Right forelimb (tissue), 1 donor: ENCODE measurements around the gene GNAO1.
A peak's percentile ranks its signal among the peaks of the same experiment; 100 is the strongest.

Experiments used
- DNase-seq: peaks from one replicate; pipeline ENCODE4 v3.0.0-alpha.2; 2018

The GNAO1 gene

DNA sequence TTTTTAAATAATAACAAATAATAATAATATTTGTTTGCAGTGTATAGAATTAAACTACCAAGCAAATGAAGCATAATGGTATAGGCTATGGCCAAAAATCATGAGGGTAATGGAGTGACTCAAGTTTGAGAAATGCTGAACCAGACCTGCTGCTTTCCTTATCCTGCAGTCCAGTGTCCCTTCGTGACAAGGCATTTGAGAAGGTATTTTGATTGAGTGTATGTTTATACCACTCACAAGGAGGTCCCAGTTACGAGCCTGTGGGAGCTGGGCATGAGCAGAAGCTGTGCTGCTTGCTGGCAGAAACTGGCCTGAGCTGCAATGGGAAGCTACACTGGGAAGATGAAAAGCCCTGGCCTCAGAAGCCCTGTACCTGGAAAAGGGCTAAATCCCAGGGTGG, 50.3 kb downstream of the GNAO1 start:
- peak; percentile 9 for DNase-seq

- DNase-seq: no peak
These were observed 51.5 kb downstream of the GNAO1 start for GRCh38 chr16:56242740-56243139.

GRCh38 chr16:56244612-56245011, 53.3 kb downstream of the GNAO1 start:
- peak; percentile 10 for DNase-seq

GRCh38 chr16:56245197-56245596, 53.9 kb downstream of the GNAO1 start:
- no peak for DNase-seq

DNA sequence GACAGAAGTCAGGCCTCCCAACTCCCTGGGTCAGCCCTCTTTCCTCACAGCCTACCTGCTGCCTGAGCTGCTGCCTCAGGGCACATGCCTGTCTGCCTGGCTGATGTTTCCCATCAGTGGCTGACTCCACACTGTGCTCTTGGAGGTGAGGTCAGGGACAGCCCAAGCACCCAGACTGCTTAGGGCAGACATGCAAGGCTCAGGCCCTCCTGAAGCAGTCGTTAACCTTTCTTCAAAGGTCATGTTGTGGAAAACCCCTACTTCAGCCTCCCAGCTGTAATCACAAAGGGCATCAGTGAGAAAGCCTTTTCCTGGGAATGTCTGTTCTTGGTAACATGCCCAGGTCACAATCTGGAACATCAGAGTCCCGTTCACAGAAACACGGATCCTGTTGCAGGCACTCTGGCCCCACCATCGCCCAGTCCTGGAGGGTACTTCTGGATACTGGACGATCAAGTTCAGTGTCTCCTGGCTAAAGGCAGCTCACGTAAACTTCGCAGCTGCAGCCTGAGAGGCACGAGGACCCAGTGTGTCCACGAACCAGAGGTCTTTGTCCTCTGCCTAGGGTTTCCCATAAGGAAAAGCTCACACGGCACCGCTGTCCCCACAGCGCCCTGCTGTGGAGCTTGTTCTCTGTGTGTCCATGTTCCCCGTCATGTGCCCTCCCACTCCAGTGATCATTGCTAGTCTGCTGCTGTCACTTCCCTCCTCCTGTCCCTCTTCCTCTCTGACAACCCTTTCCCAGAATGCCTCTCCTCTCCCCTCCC, 54.9 kb downstream of the GNAO1 start:
- DNase-seq: no peak

- DNase-seq: no peak
These were observed 55.7 kb downstream of the GNAO1 start for GRCh38 chr16:56247018-56247417.

DNA sequence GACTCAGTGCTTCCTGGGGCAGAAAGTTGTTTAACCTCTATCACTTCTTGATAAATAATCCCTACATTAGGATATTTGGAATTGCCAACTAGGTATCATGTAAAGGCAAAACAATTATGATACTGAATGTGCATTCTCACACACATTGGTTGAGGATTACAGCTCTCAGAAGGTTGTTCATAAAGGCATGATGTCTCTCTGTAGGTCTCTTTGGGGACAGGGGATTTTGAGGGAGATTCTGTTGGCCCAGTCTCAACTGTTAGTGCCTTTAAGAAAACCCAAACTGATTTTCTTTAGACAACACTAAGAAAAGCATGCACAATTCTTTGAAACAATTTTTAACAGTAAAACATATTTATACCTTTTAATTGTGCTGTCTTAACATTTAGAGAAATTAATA, 56.5 kb downstream of the GNAO1 start:
- DNase-seq: no peak

DNA sequence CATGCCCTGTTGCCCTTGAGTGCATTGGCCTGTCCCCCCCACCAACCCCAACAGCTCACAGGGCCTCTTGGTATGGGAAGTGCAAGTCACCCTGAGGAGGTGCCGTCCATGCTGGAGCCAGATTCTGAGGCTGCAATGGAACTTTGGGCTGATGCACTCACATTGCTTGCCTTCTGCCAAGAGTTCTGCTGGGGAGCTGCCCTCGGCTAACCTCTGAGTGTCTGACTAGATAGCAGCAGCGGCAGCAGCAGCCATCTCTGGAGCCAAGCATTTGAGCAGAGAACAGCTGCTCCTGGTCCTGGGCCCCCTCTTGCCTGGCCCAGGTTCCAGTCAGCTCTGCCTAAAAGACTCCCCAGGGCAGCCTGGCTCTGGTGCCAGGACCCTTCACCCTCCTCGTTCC, 61.5 kb downstream of the GNAO1 start:
- no peak for DNase-seq

- no peak for DNase-seq
These were observed 64.6 kb downstream of the GNAO1 start for GRCh38 chr16:56255904-56256303.

GRCh38 chr16:56257239-56257638, 66.0 kb downstream of the GNAO1 start:
- no peak for DNase-seq

DNA sequence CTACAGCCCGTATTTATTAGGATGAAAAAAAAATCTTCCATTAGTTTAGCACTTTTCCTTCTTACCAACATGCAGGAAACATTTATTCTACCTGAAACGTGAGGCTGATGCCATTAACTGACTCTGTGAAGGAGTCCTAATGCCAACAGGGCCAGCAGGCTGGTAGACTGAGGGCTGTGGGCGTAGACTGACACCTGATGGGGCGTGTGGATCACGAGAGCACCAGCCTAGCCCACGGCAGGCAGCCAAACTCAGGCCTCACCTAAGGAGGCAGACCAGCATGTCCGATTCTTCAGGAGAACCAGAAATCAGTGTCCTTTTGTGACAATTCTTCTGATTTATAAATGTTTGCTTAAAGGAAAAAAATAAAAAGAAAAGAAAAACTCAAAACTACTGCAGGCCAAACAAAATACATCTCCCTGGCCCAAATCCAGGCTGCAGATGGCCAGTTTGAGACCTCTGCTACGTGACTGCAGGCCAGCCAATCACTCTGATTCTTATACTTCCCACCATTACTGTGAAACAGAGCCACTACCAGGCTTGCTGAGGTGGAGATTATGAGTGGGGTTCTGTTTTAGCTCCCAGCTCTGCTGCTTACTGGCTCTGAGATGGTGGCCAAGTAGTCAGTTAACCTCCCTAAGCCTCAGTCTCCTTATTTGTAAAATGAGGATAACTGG, 66.5 kb downstream of the GNAO1 start:
- no peak for DNase-seq

DNA sequence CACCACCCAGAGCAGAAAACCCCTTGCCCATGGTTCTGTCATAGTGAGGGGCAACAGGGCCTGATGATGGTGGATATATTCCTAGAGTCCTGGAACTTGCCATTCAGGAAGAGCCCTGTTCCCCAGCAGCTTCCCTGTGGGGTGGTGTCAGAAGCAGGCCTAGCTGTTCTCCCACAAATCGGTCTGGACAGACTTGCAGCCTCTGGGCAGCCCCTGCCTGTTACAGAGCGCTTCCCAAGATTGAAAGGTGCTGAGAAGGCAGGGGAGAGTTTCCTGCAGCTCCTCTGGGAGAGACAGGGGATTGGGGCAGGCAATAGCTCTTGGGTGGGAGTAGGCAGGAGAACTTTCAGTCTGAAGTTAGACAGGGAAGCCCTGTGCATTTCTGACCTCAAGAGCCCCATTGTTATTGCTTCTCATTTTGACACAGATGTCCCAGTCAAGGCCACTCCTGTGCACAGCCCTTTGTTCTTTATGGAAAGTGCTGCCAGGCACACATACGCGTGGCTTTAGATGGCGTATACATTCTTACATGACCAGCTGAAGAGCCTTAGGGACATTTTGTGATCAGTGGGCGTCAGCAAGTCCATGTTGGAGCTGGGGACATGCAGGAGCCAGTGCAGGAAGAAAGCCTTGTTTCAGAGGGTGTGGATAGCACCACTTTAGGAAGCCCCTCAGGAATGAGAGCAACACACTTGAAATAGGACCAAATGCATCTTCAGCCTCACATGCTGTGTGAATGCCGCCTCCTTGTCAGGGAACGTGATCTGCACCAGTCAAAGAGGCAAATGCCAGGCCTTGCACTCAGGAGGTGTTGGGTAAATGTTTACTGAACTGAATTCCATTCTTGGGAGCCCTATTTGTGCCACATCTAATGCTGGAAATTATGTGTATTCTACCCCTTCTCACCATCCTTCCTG, 67.5 kb downstream of the GNAO1 start:
- no peak for DNase-seq

GRCh38 chr16:56259425-56259779, 68.1 kb downstream of the GNAO1 start:
- no peak for DNase-seq

DNA sequence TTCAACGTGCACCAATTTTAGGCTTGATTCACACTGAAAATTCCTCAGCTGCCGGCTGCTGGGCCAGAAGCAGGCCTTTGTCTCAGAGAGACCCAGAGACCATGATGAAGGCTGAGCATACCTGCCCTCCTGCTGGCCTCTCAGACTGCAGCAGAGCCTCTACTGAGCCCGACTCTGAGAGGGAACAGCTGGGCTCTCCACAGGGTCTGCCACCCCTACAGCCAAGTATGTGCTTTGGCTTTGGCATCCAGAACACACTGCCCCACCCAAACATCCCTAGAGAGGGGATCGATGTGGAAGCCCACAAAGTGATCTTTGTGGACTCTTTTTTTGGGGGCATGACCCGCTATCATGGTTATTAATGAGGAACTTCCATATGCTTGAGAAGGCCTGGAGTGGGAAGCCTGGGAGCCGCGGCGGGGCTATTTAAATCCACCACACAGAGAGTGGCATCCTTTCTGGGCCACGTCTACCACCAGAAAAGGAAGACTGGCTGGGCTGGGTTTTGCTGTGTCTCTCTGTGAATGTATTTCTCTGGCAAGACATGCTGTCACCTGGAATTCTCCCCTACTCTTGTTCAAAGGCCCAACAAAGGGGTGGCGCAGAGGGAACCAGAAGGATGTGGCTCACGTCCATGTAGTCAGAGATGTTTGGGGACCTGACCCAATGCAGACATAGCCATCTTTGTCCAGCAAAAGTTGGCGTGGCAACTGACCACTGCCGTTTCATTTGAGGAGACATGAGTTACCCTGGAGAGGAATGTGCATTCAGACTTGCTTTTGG, 69.3 kb downstream of the GNAO1 start:
- no peak for DNase-seq

GRCh38 chr16:56261656-56262055, 70.4 kb downstream of the GNAO1 start:
- no peak for DNase-seq

DNA sequence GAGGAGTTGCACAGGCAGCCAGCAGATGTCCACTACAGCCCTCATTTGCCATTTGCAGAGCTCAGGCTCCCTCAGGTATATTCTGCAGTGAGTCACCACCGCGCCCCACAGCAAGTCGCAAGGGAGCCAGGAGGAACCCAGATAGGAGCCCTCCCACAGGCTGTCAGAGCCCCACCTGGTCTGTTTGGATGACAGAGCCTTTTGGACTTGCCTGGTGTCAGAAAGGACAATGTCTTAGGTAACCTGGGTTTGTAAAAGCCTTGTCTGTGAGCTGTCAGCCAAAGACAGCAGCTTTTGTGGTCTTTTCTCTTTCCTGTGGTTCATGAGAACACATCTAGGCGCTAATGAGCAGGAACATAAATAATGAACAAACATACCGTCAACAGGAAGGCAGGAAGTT, 70.9 kb downstream of the GNAO1 start:
- DNase-seq: no peak

DNA sequence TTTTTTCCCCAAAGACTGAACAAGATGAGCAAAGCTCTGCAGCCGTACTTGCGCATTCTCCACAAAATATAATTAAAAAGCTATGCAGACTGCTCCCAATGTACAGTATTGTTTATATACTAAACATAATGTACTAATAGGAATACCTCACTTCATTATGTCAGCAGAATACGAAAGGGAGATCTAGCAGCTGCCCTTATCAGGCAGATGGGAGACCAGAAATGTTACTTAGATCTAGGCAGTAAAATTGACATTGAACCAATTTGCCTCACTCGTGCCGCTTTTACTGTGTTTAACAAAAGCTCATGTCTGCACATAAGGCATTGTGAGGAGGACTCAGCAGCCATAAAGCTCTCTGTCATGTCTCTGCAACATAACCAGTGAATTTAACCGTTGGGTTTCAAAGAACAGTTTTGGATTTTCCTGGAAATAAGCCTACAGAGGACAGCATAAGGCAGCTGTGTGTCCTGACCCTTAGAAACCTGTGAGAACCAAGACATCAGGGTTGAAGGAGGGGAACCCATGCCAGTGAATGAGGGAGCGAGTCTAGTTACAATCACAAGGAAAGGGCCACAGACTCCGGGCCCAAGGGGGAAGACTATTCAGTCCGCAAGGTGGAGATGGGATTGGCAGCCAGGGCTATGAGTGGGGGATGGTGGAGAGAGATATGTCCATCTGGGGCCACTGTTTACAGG, 71.4 kb downstream of the GNAO1 start:
- DNase-seq: no peak

DNA sequence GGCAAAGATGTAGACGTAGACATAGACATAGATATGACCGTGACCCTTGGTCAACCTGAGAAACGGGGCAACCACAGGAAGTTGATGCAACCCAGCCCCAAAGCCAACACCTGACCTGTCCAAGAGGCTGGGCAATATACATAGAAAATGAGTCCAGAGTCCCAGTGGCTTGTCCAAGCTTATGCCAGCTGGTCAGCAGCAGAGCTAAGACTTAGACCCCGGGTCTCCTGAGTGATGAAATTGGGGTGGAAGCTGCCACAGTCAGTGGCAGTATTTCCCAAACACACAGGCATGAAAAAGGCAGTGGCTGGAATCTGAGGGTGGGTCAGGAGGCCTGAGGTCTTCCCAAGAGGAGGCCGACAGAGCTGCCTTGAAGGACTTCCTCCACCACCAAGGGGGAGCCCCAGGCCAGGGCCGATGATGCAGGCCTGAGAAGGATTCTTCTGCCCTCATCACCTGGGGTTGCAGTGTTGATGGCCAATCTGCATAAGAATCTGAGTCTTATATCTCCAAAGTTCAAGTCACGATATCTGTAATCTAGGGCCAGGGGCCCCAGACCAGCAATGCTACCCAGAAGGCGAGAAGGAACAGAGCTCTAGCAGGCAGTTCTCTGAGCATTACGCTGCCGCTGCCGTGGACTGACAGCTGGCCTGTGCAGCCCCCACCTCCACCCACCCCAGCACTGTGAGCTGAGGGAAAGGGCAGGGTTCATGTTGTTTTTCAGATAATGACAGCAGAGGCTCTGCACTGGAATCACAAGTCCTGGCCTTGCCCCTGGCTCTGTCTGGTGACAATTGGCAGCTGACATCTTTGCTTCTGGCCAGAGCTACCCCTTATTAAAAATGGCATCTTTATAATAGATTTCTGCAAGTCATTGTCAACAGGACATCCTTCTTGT, 72.7 kb downstream of the GNAO1 start:
- DNase-seq: no peak

DNA sequence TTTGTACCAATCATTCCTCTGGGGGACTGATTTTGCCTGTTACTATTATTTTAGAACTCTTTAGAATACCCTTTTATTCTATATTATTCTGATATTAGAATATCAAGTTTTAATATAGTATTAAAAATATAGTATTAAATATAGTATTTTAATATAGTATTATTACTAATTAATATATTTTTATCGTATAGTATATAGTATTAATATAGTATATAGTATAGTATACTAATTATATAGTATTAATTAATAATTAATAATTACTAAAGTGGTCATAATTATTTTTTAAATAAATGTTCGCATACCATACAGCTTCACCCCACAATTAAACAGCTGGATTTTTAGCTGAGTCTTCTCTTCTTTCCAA, 73.3 kb downstream of the GNAO1 start:
- DNase-seq: no peak

DNA sequence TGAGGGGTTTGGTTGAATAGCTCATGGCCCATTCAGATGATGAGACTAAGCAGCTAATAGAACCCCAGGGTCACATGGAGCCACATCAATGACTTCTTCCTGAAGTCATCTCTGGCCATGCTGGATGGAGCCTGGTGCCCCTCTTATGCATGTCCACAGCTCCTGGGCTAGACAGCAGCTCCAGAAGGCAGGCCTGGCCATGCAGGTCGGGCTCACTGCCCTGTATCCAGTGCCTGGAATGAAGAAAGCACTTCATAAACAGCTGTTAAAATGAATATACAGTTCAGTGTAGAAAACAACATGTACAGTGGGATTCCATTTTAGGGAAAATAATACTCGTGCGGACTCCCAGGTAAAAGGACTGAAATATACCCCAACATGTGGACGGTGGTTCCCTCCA, 73.9 kb downstream of the GNAO1 start:
- DNase-seq: no peak

DNA sequence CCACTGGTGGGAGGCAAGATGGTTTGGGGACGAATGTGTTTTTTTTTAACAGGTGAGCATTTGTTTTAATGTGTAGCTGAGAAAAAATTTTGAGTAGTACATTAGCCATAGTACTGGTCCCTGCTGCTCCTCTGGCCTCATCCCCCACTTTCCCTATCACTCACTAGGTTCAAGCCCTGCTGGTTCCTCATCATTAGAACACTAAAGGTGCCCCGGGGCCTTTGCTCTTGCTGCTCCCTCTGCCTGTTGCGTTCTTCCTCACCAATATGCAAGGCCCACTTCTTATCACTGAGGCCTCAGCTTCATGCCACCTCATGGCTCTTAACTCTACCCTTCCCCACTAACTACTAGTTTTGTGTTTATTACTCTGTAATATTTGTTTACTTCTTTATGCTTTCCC, 74.5 kb downstream of the GNAO1 start:
- no peak for DNase-seq
